ENCODE measurements around the gene OLA1.

The OLA1 gene

DNA sequence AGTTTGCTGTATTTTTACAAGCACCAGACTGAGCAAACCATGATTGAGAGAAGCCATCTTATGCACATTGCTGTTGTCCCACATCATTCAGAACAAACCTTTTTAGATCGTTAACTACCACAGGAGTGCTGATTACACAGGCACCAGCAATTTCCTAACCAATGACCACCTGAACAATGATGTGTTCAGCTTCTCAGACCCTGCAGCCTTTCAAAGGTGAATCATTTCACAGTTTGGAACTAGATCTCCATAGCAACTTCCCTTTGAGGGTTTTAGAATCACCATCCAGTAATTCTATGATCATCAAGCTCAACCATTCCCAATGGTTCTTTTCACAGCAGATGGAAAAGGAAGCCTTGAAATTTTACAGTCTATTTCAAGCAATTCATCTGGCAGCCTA, 71.4 kb downstream of the OLA1 start:
- DNase-seq, result no peak

DNA sequence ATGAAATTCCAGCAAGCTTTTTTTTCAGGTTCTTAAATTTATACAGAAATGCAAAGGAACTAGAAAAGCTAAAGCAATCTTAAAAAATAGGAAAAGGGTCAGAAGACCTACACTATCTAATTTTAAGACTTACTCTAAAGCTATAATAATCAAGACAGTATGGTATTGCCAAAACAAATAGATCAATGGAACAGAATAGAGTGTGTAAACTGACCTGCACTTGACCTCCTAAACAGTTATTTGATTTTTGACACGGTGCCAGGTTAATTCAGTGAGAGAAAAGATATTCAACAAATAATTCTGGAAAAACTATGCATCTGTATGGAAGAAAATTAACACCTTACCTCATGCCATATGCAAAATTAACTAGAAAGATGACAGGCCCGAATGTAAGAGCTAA, 73.6 kb downstream of the OLA1 start:
- no peak for DNase-seq

DNA sequence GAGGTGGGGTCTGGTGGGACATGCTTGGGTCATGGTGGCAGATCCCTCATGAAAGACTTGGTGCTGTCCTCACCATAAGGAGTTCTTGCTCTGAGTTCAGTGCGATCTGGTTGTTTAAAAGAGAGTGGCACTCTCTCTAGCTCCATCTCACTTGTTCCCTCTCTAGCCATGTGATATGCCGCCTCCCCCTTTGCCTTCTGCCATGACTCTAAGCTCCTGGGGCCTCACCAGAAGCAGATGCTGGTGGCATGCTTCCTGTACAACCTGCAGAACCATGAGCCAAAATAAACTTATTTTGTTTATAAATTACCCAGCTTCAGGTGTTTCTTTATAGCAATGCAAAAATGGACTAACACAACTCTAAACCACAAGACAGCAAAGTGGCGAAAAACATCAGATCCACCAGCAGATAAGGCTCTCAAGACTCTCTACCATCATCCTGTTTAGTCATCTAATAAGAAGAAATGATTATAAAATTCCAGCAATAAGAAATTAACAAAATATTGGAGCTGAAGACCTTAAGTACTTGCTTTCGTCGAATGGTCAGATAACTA, 75.5 kb downstream of the OLA1 start:
- no peak for DNase-seq

GRCh38 chr2:174171686-174172445, 76.5 kb downstream of the OLA1 start:
- DNase-seq, result no peak

DNA sequence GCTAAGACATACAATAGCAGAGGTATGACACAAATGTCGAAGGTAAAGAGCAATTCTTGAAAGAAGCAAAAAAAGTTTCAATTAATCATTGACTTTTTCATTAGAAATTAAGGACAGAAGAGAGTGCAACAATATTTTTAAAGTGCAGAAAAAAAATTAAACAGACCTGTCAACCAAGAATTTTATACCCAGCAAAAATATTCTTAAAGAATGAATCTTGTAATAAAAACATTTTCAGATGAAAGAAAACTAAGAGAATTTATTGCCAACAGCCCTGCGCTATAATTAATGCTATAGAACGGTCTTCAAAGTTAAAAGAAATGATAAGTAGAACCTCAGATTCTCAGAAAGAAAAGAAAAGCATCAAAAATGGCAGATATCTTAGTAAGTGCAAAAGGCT, 79.0 kb downstream of the OLA1 start:
- DNase-seq, result no peak

- DNase-seq, result no peak
These were observed 82.1 kb downstream of the OLA1 start for GRCh38 chr2:174166261-174166660.

GRCh38 chr2:174161490-174161889, 86.8 kb downstream of the OLA1 start:
- no peak for DNase-seq

DNA sequence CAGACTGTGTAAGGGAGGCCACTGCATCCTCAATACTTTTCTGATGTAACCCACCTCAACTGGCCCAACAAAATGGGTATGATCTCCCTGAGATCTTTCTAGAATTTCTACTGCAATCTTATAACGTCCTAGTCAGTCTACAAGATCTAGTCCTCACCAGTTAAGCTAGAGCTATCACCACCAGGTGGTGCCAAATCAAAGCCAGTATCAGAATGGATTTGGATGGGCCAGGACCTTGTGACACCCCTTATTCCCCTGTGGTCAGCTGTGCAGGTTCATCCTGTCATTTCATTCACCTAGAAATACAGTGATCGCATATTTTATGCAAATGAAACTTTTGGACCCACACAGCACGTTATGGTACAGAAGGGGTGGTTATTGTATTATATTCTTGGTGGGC, 90.3 kb downstream of the OLA1 start:
- no peak for DNase-seq

DNA sequence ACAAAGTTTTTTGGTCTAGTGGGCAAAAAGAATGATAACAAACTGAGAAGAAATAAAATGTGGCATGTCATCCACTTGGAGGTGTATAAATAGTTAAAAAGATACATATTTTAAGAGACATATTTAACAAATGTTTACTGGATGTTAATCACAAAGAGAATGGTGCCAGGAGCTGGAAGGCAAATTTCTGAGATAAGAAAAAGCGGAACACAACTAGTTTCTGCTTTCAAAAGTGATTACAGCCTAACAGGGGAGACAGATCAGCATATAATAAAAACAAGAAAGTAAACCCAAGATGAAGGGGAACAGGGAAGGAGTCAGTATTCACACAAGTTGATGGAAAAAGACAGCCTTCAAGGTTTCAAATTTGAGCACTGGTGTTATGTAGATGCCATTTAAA, 91.3 kb downstream of the OLA1 start:
- DNase-seq, result no peak

DNA sequence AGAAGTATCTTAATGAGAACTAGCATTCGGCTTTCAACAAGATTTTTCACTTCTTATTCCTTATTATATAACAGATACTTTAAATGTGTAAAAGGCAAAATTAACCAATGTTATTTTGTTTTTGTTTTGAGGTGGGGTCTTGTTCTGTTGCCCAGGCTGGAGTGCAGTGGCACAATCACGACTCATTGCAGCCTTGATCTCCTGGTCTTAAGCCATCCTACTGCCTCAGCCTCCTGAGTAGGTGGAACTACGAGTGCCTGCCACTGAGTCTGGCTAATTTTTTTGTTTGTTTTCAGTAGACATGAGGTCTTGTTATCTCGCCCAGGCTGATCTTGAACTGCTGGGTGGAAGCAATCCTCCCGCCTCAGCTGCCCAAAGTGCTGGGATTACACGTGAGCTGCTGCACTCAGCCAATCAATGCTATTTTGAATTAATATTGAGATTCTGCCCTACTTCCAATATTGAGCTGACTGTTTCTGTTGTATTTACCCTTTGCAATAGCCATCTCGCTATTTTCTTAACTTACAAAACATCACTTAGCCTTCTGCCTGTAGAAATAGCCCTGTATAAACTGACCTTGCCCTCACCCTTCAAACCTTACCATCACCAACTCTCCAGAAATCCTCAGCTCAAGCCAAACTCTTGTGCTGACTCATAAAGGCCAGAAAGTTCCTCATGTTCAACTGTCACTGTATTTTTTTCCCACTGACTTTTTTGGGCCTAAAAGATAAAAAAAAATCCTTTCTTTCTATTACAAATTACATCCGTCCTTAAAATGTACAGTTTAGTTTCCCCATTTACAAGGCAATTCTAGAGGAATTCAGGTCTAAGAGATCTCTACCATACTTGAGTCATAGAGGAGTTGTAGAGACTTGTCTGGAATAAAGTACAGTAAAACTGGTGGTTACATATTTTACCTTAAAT, 94.3 kb downstream of the OLA1 start:
- no peak for DNase-seq

DNA sequence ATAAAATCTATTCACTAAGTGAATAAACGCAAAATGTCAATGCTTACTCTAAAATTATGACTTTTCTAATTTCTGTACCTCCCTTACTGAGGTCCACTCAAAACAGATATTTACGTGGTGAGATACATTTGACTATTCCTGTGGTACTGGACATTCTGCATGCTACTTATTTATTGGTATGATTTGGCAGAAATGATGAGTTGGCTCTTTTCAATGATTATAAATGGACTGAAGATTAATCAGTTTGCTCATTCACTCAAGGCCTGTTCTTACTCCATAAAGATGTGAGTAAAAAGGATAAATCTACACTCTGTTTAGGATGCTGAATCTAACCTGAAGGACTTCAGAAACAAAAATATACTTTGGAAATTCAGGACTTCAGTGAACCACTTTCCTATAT, 98.8 kb downstream of the OLA1 start:
- DNase-seq, result no peak

GRCh38 chr2:174148833-174149232, 99.5 kb downstream of the OLA1 start:
- no peak for DNase-seq

DNA sequence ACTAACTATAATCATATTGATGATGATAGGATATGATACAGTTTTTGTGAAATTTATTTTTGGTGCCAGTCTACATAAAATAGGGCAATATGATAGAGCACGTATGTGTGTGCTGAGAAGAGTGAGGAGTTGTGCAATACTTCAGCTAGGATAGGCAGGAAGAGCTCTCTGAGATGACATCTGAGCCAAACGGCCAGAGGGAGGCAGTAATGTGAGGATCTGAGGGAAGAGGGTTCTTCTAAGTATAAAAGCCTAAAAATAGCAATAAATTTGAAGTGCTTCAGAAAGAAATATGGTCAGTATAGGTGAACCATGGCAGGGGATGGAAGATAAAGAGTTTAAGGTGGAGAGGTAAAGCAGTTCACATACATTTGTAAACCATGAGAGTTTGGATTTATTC, 102.5 kb downstream of the OLA1 start:
- DNase-seq, result no peak

GRCh38 chr2:174142290-174142689, 106.0 kb downstream of the OLA1 start:
- DNase-seq, result no peak

GRCh38 chr2:174138161-174138560, 110.2 kb downstream of the OLA1 start:
- no peak for DNase-seq

- no peak for DNase-seq
These were observed 112.4 kb downstream of the OLA1 start for GRCh38 chr2:174135981-174136380.

- no peak for DNase-seq
These were observed 123.2 kb downstream of the OLA1 start for GRCh38 chr2:174125090-174125489.

GRCh38 chr2:174124181-174124580, 124.2 kb downstream of the OLA1 start:
- DNase-seq, result no peak

GRCh38 chr2:174122185-174122584, 126.1 kb downstream of the OLA1 start:
- DNase-seq, result no peak

- DNase-seq, result no peak
These were observed 126.7 kb downstream of the OLA1 start for GRCh38 chr2:174121612-174122011.

DNA sequence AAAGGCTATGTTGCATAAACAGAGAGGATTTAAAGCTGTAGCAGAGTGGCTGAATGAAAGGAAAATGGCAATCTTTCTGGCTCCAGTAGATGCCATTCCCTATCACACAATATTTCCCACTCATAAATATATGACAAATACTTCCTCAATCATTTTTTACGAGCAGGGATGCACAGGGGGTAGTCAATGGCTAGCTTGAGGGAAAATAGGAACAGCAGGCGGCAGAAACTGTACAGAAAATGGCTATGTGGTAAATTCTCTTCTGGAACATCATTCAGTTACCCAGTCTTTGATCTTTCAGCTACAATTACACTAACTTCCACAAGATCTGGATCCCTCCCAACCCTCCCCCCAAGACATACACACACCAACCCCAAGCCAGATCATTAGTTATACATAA, 127.2 kb downstream of the OLA1 start:
- no peak for DNase-seq

DNA sequence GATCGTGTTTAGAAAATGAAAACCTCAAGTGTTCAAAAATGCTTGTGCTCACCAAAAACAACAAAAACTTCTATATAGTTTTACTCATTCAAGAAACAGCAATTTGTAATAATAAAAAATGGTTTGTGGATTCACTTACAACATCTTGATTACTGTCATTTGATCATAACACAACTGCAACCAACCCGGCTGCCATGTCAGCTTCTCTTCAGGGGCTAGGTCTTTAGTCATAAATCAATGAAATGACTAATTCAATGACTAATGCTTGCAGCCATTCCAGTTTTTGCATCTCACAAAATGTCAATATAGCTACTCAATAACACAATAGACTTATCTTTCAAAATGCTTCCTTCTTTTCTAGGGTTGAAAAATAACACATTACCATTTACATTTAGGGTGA, 128.0 kb downstream of the OLA1 start:
- no peak for DNase-seq

DNA sequence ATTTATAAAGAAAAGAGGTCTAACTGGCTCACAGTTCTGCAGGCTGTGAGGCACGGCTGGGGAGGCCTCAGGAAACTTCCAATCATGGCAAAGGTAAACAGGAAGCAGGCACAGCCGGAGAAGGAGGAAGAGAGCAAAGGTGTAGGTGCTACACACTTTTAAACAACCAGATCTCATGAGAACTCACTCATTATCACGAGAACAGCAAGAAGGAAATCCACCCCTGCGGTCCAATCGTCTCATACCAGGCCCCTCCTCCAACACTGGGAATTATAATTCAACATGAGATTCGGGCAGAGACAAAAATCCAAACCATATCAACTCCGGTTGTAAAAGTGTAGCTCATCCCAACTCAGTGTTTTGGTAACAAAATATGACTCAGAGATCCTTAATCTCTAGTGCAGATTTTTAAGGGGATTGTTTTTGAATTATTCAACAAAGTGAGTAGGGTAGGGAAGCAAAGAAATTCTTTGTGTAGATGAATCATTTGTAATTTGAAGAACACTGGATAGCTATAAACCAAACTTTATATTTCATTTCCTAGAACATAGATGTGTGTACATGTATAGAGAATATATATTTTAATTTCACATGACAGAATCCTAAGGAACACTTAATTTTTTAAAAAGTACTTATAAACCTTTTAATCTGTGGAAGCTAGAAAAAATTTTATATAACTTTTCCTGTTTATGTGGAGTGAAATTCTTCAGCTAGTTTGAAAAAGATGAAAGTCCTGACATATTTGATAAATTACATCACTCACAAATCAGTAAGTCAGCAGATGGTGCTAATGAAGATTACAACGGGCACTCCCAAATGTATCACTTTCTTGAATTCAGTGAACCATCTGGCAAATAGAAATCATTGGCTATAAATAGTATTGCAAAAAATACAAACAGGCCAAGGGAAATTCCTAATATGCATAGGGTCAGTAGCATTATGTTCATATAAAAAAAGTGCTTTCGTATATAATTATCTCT, 130.1 kb downstream of the OLA1 start:
- no peak for DNase-seq

All from CD4-positive, alpha-beta T cell treated with Interleukin-15 for 1 hour (primary cell).